NCI-H226 (cell line): Measurements from ENCODE around the gene SLC7A5.
"Not testable (repeated sequence)": the region's sequence is repeated elsewhere in the genome, so short reads cannot be mapped to it uniquely, and the experiment has no call there.

Experiments
- DNase-seq: peaks from one replicate; pipeline ENCODE4 v3.0.0-alpha.2; 2015

The SLC7A5 gene

DNA sequence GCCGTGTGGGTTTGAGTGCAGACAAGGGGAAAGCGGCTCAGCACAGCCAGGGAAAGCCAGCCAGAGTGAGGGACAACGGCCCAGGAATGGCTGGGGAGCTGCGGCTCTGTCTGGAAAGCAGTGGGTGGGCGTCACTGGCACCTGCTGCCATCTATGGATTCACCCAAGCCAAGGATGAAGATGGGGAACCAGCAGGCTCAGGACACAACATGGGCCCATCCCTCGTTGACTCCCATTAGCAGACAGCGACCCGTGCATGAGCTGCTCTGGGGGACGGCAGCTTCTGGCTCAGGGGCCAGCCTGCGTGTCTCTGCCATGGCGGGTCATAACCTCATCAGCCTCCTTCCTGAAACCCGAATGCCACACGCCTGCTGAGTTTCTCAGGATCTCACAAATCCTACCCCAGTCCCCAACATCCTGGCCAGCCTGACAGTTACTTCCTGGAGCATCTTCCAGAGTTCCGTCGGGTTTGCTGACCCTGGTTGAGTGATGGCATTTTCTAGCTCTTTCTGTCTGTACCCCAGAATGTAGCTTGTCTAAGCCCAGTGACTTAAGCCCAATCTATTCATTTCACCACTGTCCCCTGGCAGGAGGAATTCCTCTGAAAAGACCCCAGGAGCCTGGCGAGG lies 50.7 kb downstream of the SLC7A5 start:
- DNase-seq = no peak

DNA sequence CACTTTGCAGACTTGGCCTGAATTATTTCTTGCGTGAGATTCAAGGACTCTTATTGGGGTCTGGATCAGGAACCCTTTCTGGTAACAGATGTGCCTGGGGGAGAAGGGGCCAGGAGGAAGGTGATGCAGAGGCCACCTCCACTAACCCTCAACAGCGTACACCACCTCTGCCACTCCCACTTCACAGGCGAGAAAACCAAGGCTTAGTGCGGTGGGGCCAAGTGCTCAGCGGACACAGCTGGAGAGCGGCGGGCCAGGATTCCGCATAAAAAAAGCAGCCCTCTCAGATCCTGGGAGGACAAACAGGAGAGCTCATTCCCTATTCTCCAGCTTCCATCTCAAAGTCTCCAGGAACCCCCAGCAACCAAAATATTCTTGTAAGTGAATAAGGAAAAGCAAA lies 51.4 kb downstream of the SLC7A5 start:
- no peak for DNase-seq

DNA sequence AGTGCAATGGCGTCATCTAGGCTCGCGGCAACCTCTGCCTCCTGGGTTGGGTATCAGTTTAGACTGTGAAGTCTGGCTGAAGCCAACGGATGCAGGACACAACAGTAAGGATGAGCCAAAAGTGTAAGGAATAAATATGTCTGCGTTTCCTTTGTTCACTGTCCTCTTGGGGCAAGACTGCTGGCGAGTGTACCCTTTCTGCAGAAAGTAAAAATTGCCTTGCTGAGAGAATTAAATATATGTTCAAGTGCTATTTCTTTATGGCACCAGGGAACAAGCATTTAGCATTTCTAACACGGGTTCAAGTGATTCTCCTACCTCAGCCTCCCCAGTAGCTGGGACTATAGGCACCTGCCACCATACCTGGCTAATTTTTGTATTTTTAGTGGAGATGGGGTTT lies 51.9 kb downstream of the SLC7A5 start:
- not testable (repeated sequence) for DNase-seq

DNA sequence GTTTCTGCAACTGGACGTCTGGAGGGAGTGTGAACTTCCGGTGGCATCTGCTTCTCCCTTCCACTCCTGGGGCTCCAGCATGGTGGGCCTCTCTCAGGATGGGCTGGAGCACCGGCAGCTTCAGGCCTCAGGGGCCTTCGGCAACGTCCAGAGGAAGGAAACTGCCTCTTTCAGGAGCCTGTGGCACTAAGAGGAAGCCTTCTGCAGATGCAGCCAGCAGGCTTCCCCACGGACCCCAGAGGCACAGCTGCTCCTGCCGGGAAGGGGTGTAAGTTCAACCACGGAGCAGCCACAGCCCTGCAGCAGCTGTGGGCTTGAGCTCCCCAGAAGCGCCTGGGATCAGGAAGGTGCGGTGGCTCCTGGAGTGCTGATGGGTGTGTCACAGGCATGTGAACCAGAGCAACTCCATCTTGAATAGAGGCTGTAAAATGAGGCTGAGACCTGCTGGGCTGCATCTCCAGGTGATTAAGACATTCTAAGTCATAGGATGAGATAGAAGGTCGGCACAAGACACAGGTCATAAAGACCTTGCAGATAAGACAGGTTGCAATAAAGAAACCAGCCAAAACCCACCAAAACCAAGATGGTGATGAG lies 52.7 kb downstream of the SLC7A5 start:
- DNase-seq = no peak

DNA sequence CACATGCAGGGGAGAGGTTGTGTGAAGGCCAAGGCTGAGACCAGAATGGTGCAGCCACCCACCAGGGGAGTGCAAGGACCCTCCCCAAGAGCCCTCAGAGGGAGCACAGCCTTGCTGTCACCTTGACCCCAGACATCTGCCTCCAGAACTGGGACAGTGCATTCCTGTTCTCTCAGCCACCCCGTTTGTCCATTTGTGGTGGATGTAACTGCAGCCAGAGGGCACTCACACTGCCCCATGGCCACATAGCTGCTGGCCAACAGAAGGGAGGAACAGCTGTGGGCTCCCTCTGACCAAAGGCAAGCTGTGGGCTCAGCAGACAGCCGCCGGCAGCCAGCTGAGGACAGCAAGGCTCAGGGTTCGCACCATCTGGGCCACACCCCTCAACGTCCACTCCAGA lies 53.7 kb downstream of the SLC7A5 start:
- DNase-seq = no peak

DNA sequence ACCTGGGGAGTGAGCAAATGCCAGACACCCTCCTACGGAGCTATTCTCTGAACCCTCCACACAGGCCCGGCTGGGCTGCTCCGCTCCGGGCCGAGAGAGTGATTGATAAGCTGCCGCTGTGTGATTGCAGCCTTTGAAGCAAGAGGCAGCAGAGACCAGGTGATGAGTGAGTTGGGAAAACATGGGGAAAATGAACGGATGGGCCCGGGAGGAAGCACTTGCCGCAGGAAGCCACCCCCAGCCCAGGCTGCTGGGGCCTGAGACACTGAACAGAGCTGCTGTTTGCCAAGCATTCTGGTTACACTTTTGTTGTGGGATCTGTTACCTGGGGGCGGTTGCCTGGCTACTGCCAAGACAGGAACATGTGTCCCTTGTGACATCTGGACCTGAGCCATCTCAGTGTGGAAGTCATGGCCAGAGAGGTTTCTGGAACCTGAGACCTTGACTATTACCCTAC lies 57.1 kb downstream of the SLC7A5 start:
- DNase-seq = no peak

DNA sequence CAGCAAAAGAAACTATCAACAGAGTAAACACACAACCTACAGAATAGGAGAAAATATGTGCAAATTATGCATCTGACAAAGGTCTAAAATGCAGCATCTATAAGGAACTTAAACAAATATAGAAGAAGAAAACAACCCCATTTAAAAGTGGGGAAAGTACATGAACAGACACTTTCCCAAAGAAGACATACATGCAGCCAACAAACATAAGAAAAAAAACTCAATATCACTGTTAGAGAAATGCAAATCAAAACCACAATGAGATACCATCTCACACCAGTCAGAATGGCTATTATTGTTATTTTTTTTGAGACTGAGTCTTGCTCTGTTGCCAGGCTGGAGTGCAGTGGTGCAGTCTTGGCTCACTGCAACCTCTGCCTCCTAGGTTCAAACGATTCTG lies 57.9 kb downstream of the SLC7A5 start:
- not testable (repeated sequence) for DNase-seq

DNA sequence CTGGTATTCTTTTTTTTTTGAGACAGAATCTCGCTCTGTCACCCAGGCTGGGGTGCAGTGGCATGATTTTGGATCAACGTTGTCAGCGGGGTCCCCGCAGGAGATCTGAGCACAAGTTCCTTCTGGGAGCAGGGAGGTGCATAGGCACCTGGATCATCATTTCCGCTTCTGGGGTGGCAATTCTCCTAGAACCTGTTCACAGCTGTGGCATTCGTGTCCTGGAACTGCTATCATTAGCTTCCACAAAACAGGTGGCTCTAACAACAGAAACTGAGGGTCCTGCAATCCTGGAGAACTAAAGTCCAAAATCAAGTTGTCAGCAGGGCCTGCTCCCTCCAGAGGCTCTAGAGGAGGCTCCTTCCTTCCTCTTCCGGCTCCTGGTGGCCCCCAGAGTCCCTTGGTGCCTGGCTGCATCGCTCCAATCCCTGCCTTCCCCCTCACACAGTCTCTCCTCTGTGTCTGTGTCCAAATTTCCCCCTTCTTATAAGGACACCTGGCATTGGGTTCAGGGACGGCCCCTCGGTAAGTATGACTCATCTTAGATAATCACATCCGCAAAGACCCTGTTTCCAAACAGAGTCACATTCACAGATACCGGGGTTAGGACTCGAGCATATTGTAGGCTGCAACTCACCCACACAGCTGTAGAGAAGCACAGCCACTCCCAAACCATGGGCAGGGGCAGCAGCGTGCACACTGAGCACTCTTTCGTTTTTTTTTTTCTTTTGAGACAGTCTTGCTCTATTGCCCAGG lies 60.0 kb downstream of the SLC7A5 start:
- DNase-seq = no peak

DNA sequence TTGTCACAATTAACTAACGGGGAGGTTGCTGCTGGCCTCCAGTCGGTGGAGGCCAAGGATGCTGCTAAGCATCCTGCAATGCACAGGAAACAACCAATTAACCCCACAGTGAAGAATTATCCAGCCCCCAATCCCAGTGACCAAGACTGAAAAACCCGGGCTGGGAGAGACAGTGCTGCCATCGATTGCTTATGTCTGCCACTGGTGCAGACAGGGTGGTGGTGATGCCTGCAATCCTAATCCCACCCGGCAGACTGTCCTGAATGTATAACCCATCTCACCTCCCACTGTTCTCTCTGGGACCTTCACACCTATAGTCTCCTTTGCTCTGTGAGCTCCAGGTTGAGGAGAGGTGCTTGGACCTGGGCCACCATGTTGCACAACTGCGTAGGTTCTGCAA lies 61.2 kb downstream of the SLC7A5 start:
- DNase-seq = no peak

DNA sequence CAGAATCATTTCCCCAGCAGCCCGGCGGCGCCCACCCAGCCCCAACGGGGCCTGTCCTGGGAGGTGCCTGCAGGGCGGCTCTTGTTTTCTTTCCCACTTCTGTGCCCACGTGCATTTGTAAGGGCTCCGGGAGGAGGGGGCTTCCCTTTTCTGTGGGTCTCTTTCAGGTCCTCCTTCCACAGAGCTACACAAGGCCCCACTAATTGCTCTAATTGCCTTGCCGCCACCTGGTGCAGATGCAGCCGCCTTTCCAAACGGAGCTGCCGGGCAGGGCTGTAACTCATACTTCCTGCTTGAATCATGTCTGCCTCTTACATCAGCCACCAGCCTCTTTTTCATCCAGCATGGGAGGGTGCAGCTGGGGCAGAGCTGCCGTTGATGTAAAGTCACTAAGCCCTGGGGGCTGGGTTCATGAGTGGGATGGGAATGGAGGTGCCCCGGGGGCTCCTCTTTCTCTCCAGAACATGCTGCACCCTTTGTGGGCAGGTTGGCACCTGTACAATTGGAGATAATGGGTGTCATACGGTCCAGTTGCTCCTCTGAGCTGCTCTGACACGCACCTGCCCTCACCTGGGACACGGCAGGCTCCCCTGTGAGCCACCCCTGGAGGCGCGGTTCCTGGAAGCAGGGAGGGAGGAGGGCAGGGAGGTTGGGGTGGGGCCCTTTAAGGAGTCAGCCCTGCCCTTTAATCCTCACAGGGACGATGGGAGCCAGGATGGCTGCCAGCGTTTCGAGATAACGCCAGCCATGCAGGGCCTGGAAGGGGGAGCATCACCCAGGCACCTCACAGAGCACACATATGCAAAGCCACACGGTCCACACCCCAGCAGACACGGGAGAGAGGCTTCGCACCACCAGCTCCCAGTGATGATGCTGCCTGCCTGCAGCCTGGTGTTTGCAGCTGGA lies 62.4 kb downstream of the SLC7A5 start:
- peak; percentile 88 for DNase-seq

DNA sequence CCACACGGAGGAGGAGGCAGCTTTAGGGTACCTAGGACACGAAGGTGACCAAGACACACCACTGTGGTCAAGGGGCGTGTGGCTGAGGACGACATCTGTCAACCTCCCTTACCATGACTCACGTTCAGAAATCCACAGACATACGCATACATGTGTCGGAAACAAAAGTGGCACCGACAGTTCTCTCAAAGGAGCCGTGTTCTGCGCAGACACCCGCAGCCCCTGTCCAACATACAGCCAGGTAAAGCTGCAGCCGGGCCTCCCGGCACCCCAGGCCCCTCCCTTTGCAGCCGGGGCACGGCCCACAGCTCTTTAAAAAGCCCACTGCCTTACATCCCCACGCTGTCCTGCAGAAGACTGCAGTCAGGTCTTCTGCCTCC lies 63.1 kb downstream of the SLC7A5 start:
- DNase-seq = no peak

DNA sequence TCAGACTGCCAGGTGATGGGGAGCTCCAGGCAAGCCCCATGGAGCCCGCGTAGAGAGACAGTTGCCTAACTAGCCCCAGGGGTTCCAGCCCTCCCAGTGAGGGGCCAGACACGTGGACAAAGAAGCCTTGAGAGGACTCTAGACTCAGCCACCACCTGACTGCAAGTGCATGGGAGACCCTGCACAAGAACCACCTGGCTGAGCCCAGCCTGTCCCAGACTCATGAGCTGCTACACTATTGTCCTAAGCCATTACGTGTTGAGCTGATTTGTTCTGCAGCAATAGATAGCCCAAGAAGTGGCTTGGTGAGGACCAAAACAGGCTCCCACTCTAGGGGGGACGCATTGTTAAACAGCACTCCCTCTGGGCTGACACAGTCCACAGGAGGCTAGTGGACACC lies 65.9 kb downstream of the SLC7A5 start:
- DNase-seq = no peak

DNA sequence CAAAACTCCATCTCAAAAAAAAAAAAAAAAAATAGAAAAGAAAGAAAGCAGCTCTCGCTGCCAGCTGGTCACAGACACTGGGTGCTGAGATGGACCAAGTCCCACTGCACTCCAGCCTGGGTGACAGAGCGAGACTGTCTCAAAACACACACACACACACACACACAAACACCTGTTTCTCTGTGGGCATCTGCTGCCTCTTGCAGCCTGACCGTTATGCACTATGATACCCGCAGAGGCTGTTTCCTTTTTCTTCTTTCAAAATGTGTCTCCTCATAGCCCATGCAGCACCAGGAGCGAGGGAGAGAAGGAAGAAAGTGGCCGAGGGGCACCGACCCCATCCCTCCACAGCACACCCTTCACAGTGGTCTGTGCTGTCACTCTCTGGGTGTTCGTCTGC lies 66.6 kb downstream of the SLC7A5 start:
- no peak for DNase-seq

DNA sequence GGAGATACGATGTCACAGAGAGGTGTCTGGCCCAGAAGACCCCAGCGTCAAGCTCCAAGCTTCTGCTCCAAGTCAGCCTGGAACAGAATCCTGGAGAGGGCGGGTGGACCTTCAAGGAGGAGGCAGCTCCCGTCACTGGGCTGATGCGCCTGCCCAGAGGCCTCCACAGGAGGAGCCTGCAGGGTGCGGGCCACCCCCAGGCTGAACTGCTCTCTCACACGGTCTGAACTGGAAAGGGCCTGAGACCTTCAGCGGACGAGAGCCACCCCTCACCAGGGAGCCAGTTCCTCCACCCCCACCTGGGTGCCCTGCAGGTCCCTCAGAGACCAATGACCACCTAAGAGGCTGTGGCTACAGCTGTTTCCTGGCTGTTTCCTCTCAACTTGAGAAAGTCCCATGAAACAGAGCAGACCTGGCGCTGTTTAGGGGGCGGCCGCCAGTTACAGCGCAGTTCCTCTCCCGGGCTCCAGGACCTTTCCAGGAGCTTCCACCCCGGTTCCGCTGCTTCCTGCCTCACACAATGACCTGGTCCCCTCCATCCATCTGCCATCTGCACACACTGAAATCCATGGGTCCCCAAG lies 67.5 kb downstream of the SLC7A5 start:
- DNase-seq = no peak

DNA sequence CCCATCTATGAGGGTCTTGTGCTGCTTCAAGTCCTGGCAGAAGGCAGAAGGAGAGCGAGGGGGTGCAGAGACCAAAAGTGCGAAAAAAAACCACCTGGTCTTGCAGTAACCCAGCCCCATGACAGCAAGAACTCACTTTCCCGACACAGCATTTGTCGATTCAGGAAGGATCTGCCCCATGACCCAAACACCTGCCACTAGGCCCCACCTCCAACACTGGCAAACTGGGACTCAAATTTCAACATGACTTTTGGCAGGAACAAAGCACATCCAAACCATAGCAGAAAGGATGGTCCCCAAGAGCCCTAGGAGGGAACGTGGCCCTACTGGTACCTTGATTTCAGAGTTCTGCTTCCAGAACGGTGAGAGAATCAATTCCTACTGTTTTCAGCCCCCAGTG lies 68.8 kb downstream of the SLC7A5 start:
- no peak for DNase-seq

DNA sequence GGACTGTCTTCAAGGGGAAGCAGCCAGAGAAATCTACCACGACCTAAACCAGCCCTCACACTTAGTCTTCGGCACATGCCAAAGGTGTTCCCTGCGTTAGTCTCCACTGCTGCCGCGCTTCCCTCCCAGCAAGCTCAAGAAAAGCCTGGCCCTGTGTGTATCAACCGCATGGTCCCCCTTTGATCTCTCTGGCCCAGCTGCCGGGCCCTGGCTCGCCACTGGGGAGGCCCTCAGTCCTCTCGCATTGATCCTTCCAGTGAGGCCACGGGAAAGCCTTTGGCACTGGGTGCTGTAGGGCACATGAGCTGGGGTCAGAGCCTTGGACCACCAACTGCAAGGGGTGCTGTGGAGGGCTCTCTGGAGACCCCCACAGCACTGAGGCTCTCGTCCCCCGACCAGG lies 74.0 kb downstream of the SLC7A5 start:
- DNase-seq = no peak

DNA sequence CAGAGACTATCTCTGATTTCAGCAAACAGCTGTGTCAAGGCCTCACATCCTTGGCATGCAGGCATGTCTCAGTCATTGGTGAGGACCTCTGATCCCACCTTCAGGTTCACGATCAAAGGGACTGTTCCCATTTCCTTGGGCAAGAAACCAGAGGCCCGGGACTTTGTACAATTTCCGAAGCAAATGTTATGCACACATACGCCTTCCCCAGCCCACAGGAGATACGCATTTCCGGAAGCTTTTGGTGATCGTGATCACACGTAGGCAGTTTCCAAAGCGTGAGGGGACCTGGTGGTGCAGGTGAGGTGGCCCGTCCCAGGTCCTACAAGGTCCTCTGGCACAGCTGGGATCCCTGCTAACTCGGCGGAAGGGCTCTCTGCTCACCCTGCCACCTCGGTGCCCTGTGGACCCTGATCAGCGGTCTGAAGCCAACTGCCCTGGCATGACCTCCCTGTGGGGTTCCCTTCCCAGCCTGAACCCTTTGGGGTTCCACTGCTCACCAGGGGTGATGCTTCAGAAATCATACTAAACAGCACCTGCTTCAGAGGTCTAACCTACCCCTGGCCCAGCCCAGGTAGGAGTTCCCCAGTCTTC lies 74.7 kb downstream of the SLC7A5 start:
- DNase-seq = no peak

DNA sequence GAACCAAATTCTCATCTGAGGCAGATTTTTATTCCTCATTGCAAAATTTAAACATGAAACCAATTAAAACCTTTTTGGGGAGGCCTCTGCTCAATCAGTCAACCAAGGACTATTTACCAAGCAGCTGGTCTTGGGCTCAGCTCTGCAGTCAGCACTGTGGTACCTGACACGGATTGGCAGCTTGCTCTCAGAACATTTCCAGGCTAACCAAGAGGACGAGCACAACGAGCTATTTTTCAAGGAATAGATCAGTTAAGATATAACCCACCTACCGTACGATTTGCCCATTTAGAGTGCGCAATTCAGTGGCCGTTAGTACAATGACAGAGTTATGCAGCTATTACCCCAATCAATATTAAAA lies 77.1 kb downstream of the SLC7A5 start:
- DNase-seq = no peak

DNA sequence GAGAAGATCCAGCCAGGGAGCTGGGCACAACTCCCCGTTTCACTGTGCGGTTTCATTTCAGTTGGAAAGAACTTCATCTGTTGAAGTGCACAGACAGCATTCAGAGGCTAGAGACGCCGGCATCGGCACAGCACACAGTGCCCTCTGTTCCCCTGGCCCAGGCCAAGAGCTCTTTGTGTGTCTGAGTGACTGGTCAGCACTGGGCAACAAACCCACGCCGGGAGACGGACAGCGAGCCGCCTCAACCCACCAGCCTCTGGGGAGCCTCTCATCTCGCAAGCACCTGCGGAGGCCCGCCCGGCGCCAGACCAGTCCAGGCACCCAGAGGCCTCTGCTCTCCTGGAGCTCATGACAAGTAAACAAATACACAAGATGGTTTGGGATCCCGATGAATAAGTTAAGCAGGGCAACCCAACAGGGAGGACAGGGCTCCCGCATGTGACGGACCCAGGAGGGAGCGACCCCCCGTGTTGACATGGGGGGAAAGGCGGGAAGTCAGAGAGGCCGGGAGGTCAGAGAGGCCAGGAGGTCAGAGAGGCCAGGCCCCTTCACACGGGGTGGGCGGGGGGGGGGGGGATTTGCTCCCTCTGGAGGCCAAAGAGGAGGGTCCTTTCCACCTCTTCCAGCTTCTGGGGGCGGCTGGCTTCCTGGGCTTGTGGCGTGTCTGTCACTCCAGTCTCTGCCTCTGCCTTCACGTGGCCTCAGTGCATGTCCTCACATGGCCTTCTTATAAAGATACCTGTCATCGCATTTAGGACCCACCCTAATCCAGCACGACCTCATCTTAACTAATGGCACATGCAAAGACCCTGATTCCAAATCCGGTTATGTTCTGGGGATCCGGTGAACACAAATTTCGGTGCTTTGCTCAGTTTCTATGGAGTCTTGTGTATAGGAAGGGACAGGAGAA lies 77.8 kb downstream of the SLC7A5 start:
- no peak for DNase-seq

DNA sequence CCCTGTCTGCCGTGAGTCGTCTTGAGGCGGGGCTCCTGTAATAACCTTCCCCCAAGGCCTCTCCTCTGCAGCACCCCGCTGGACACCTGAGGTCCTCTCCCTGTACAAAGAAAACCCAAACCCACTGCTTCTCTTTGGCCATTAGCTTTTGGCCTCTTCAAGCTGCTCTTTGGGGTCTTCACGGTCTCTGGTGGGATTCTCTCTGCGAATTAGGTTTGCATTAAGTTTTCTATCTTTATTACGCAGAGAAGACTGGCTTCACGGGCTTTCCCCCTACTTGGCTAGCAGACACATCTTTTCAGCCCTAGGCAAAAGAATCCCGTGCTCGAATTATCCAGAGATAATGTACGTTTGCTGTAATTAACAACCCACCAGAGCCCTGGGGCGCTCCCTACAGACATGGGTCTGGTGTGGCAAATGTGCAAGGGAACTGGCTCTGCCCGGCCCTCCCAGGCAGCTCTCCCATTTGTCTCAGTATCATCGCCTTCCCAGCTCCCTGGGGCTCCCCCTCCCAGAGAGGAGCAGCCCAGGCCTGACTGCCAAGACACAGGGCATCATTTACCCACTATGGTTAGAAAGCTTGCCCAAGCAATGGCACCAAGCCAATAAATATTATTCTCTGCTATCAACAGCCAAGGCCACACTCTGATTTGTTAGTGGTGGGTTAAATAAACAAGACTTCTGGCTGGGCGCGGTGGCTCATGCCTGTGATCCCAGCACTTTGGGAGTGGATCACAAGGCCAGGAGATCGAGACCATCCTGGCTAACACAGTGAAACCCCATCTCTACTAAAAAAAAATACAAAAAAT lies 78.8 kb downstream of the SLC7A5 start:
- DNase-seq = peak; percentile 94
